Gastroesophageal sphincter (tissue), 4 donors: Measurements from ENCODE around the gene DPT. TPM values are rescaled to one million over a fixed set of nuclear protein-coding genes. Genes with fewer than 3 reads are reported as not detected.

Experiments used
- ATAC-seq: fragments of 150-250 bp; one replicate; pipeline ENCODE4 v1.9.1; 2016; ENCODE audit warnings: mild to moderate bottlenecking, moderate library complexity
- H3K27ac ChIP-seq, 4 donors: fragments of 200-600 bp; sonication (generic) in 3 of 4; 1 replicate in 3 of 4; 2 replicates in 1 of 4; pipeline ENCODE4 v1.5.1; 2016 to 2019
- H3K27me3 ChIP-seq: fragments of 200-600 bp; sonication (generic); one replicate; pipeline ENCODE4 v1.5.1; 2019
- H3K36me3 ChIP-seq, 2 donors: fragments of 200-600 bp; sonication (generic); one replicate each; pipeline ENCODE4 v1.5.1; 2019; ENCODE audit warnings: control low read depth in 1 of 2
- H3K4me1 ChIP-seq, 3 donors: fragments of 200-600 bp; sonication (generic); 1 replicate in 2 of 3; 2 replicates in 1 of 3; pipeline ENCODE4 v1.5.1; 2016 to 2019; ENCODE audit warnings: control low read depth in 2 of 3
- H3K4me3 ChIP-seq, 2 donors: fragments of 200-600 bp; sonication (generic); one replicate each; pipeline ENCODE4 v1.5.1; 2019; ENCODE audit warnings: mild to moderate bottlenecking in 1 of 2, moderate library complexity in 1 of 2
- H3K9me3 ChIP-seq, 3 donors: fragments of 200-600 bp; sonication (generic); one replicate each; pipeline ENCODE4 v1.5.1; 2017 to 2019; ENCODE audit warnings: control low read depth in 2 of 3
- EP300 ChIP-seq: sonication (generic); formaldehyde crosslinking; IDR thresholded peaks from one replicate; pipeline ENCODE4 v1.6.1; 2017; ENCODE audit warnings: antibody characterized with exemption, mild to moderate bottlenecking
- POLR2A ChIP-seq, 2 donors: fragments of 450-650 bp; IDR thresholded peaks; one replicate each; pipeline ENCODE4 v1.6.1; 2017; ENCODE audit warnings: antibody characterized with exemption in 2 of 2, mild to moderate bottlenecking in 2 of 2, moderate library complexity in 1 of 2
- POLR2AphosphoS5 ChIP-seq: sonication (generic); formaldehyde crosslinking; IDR thresholded peaks from one replicate; pipeline ENCODE4 v1.6.1; 2017; ENCODE audit warnings: antibody characterized with exemption
- WGBS, 2 donors: methylation state at CpG; one replicate each; pipeline ENCODE4 v1.1.5; 2018; ENCODE audit warnings: low coverage in 1 of 2; 5-methylcytosine and 5-hydroxymethylcytosine counted together
- total RNA-seq, 4 donors: library from RNA; depleted of rRNA; stranded (reverse); fragments of >200 nt; gene quantifications; one replicate each; pipeline ENCODE4 v1.1.0, GENCODE V29; 2016
- TF ChIP-seq, protein P1 (sequence below), 4 experiments: fragments of 200-600 bp in 2 of 4; fragments of 450-650 bp in 2 of 4; sonication (generic) in 1 of 4; IDR thresholded peaks; one replicate each; pipeline ENCODE4 v1.5.1; 2017 to 2019; ENCODE audit warnings: antibody characterized with exemption in 4 of 4, mild to moderate bottlenecking in 2 of 4, moderate library complexity in 2 of 4

Gene DPT
- total RNA-seq, 4 donors from 2014 or later: 75.2 to 354 (median 130) TPM

GRCh38 chr1:168760241-168760640 is 31.2 kb upstream of the DPT start:
- 79 to 97% methylated on average over 2 of the region's 2 CpGs for WGBS, 2 donors
- TF ChIP-seq, protein P1, sequence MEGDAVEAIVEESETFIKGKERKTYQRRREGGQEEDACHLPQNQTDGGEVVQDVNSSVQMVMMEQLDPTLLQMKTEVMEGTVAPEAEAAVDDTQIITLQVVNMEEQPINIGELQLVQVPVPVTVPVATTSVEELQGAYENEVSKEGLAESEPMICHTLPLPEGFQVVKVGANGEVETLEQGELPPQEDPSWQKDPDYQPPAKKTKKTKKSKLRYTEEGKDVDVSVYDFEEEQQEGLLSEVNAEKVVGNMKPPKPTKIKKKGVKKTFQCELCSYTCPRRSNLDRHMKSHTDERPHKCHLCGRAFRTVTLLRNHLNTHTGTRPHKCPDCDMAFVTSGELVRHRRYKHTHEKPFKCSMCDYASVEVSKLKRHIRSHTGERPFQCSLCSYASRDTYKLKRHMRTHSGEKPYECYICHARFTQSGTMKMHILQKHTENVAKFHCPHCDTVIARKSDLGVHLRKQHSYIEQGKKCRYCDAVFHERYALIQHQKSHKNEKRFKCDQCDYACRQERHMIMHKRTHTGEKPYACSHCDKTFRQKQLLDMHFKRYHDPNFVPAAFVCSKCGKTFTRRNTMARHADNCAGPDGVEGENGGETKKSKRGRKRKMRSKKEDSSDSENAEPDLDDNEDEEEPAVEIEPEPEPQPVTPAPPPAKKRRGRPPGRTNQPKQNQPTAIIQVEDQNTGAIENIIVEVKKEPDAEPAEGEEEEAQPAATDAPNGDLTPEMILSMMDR (IDR thresholded peaks at IDR 0.05): no peak
- no peak for TF ChIP-seq POLR2AphosphoS5
- no peak for TF ChIP-seq POLR2A (IDR thresholded peaks at IDR 0.05)
- TF ChIP-seq EP300: no peak
- Histone ChIP-seq H3K27me3 (no peaks in the 10 kb centered on the region), H3K27ac (no peak overlapping the region), H3K9me3 (no peaks in the 10 kb centered on the region), H3K4me1 (peaks cover 0 to 11% (median 0%) of the 10 kb centered on the region in 3 donors), H3K36me3 (no peaks in the 10 kb centered on the region), H3K4me3 (no peak overlapping the region)
- ATAC-seq: no peak

GRCh38 chr1:168759077-168759476 is 30.1 kb upstream of the DPT start:
- Histone ChIP-seq H3K36me3 (no peaks in the 10 kb centered on the region), H3K27me3 (no peaks in the 10 kb centered on the region), H3K4me1 (peaks cover 0 to 12% (median 0%) of the 10 kb centered on the region in 3 donors), H3K27ac (no peak overlapping the region), H3K9me3 (no peaks in the 10 kb centered on the region), H3K4me3 (no peak overlapping the region)
- WGBS, 2 donors: 53 to 56% methylated on average over 3 of the region's 3 CpGs
- no peak for ATAC-seq
- TF ChIP-seq, protein P1 (IDR thresholded peaks at IDR 0.05): no peak
- TF ChIP-seq EP300 (no peak), POLR2A (IDR thresholded peaks at IDR 0.05) (no peak), POLR2AphosphoS5 (no peak)

GRCh38 chr1:168758503-168758902 is 29.5 kb upstream of the DPT start:
- no peak for ATAC-seq
- no peak overlapping the region for H3K27ac ChIP-seq
- WGBS, 2 donors: 95% methylated on average over 1 of the region's 1 CpG; no CpG with 5 or more reads in 1 of the 2 donors
- no peak for TF ChIP-seq POLR2A (IDR thresholded peaks at IDR 0.05)
- no peak for TF ChIP-seq POLR2AphosphoS5
- TF ChIP-seq, protein P1 (IDR thresholded peaks at IDR 0.05): no peak
- no peak for TF ChIP-seq EP300
- no peak overlapping the region for H3K4me3 ChIP-seq
- no peaks in the 10 kb centered on the region for H3K36me3 ChIP-seq
- peaks cover 0 to 12% (median 0%) of the 10 kb centered on the region in 3 donors for H3K4me1 ChIP-seq
- no peaks in the 10 kb centered on the region for H3K27me3 ChIP-seq
- no peaks in the 10 kb centered on the region for H3K9me3 ChIP-seq

DNA sequence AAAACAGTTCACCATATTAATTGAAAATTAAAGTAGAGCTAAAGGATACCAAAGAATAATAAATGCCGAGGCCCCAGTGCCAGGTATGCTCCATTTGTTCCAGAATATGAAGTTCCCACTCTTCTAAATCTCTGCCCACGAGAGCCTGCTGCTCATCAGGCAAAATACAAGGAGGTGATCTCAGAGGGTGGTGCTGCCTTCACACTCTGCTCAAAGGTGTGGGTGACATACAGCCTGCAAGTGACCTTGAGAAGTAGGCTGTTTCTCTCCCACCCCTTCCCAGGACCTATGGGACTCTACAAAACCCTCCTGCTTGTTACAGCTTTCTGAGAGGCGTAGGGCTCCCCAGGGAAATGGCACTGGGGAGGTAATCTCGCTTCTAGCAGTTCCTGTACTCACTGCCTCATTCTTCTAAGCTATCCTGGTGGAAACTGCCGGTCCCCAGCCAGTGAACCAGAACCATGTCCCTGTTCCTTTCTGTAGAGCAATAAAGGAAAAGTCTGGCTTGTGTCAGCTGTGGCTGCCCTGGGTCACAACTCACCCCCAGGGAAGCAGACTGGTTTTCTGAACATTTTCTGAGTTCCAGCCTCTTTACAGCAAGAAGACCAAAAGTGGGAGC is 26.9 kb upstream of the DPT start:
- no peak for ATAC-seq
- TF ChIP-seq EP300: no peak
- no peak for TF ChIP-seq POLR2AphosphoS5
- no peak for TF ChIP-seq POLR2A (IDR thresholded peaks at IDR 0.05)
- TF ChIP-seq, protein P1 (IDR thresholded peaks at IDR 0.05): no peak
- H3K9me3 ChIP-seq: no peaks in the 10 kb centered on the region
- no peaks in the 10 kb centered on the region for H3K36me3 ChIP-seq
- H3K27ac ChIP-seq: peak overlapping the region in 1 of 4 donors; percentile 36
- peaks cover 0 to 21% (median 0%) of the 10 kb centered on the region in 3 donors for H3K4me1 ChIP-seq
- no peaks in the 10 kb centered on the region for H3K27me3 ChIP-seq
- H3K4me3 ChIP-seq: no peak overlapping the region
- WGBS, 2 donors: 42 to 46% methylated on average over 3 of the region's 5 CpGs

DNA sequence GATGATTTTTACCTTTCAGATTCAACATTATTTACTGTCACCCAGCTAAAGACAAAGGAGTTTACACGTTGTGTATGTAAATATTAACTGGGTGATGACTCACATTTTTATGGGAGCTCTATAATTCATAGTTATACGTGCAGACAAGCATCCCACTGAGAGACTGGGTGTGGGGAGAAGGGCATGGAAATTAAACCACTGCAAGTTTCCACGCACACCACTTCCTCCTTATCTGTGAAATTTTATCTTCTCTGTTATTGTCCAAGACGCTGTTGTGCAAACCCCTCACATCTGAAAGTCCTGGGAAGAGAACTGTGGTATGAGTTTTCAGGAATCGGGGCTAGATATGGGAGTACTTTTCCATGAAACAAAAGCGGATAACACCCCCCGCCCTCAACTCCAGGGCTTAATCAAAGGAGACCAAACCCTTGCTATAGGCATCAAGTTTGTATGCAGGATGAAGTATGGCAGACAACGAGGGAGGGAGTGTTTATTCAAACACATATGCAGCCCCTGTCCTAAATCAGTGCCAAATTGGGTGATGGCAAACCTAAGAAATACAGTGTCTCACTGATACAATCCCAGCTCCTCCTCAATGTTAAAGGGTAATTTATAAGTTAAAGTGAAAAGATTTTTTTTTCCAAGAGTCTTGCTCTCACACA is 23.3 kb upstream of the DPT start:
- TF ChIP-seq POLR2A (IDR thresholded peaks at IDR 0.05) (no peak), EP300 (no peak)
- TF ChIP-seq, protein P1 (IDR thresholded peaks at IDR 0.05): no peak
- Histone ChIP-seq H3K9me3 (no peaks in the 10 kb centered on the region), H3K4me1 (peaks cover 0 to 25% (median 0%) of the 10 kb centered on the region in 3 donors), H3K27ac (no peak overlapping the region), H3K27me3 (no peaks in the 10 kb centered on the region), H3K36me3 (no peaks in the 10 kb centered on the region), H3K4me3 (no peak overlapping the region)
- WGBS, 2 donors: 62 to 70% methylated on average over 8 of the region's 8 CpGs
- ATAC-seq: no peak
